NCI-H2196 treated with DMSO at 0.1 percent for 48 hours (cell line): ENCODE data around the gene KDM6B.
A peak's percentile ranks its signal among the peaks of the same experiment; 100 is the strongest.

Experiments used
- DNase-seq: peaks from one replicate; lab custom pipeline; 2025; ENCODE audit not compliant: unreplicated experiment; lab: John Stamatoyannopoulos, UW

KDM6B gene

DNA sequence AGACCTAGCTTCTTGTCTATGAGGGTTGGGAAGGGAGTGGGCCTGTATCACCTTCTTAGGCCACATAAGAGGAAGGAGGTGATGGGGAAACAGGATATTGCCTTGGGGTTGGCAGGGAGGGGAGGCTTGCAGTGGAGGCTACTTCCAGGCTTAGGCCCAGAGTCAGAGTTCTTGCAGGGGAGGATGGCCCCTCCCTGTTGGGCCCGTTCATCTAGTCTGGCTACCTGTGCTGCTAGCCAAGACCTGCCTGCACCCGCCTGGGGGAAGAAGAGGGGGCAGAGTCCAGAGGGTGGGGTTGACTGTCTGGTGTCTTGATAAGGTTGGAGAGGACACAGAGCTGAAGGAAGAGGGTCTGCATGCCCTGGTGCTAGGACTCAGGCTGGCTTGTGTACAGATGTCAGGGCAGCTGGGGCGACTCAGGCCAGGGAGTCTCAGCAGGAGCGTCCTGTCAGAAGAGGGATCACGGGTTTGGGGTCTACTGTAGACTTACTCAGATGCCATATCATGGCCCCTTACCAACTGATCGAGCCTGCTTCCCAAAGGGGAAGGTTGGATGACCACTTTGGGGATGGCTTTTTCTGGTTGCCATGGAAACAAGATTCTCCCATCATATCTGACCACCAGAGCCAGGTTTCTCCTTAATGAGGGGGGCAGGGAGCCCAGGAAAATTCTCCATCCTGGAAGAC is 5.3 kb downstream of the KDM6B start:
- no peak for DNase-seq

DNA sequence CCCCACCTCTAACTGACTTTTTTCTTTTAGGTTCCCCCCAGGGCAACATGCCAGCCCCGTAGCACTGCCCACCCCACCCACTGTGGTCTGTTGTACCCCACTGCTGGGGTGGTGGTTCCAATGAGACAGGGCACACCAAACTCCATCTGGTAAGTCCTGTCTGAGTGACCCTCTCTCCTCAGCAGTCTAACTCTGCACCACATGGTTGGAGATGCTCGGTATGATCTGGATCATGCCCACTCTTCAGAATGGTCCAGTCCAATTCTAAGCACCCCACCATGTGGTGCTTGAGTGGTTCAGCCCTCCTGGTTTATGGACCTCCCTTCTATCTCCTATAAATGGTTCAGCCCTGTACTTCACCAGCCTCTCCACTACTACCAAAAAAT is 5.9 kb downstream of the KDM6B start:
- no peak for DNase-seq

- no peak for DNase-seq
Observed at GRCh38 chr17:7840441-7840840, 6.4 kb downstream of the KDM6B start.

DNA sequence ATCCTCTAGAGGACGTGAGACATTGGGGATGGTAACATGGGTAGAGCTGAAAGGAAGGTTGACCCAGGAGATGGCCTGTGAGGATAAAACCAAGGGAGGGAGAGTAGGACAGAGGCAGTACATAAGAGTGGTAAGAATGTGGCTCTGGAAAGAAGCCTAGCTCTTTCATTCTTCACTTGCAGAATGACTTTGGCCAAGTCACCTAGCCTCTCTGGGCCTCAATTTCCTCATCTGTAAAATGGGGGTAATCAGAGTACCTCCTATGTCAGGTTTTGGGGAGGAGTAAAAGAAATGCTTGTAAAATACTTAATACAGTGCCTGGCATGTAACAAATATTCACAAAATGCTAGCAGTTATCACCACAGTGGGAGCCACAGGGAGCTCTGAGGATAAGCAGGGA is 6.9 kb downstream of the KDM6B start:
- DNase-seq, result no peak

DNA sequence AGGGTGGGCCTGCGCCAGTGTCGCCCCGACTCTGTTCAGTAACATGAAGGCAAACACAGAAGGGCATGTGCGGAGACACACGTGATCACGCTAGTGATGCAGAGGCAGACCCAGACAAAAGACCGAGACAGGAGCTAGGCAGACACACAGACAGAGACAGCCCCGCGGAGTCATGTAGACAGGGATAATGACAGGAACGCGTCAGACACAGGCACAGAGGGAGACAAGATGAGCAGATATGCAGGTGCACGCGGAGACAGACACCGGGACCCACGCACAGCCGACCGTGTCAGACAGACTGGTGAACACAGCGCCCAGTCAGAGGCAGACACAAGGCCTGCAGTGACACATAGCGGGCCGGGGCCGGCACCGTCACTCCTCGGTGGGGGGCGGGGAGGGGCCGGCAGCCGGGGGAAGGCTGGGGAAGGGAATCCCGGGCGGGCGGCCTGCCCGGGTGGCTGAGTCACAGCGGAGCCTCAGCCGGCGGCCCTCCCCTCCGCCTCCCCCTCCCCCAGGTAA is 7.4 kb downstream of the KDM6B start:
- no peak for DNase-seq

GRCh38 chr17:7841915-7842379 is 7.9 kb downstream of the KDM6B start:
- DNase-seq, result peak; percentile 69

GRCh38 chr17:7842380-7843256 is 8.6 kb downstream of the KDM6B start:
- DNase-seq, result no peak

DNA sequence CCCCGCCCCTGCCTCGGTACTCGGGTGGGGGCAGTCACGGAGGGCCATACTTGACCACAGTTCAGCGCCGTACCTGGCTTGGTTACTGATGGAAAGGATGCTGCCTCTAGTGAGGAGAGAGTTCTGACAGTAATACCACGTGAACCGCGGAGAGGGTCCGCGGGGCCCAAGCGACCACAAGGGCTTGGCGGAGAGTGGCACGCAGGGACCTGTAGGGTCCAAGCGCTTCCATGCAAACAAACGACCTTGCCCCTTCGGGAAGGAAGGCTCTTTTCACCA is 9.2 kb downstream of the KDM6B start:
- DNase-seq, result no peak

DNA sequence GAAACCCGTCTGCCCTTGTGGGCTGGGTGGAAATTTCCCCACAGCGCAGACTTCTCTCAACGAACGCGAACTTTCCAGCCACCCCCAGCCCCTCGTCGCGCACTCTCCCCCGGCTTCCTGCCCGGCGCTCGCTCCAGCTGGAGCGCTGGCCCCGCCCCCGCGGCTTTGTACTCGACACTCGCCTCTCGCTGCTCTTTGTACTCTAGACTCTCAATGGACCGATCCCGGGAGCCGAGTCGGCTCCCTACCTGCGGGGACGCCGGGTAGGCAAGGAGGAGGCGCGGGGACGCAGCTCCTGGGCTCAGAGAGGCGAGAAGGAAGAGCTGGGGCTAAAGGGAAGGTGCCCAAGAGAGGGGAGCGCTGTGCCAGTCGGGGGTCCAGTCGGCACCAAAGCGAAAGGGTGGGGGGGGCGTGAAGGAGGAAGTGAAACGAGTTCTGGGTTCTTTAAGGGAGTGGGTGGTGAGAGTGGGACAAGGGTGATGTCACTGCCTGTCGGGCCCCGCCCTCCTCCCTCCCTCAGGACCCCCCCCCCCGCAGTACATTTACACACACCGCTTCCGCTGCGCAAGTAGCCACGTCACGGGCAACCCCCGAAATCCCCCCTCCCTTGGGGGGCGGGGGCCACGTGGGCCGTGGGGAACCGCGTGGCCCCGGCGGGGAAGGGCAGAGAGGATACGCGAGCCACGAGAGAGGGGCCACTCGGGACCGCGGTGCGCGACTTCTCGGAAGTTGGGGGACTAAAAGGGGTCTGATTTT is 9.7 kb downstream of the KDM6B start:
- peak; percentile 37 for DNase-seq

DNA sequence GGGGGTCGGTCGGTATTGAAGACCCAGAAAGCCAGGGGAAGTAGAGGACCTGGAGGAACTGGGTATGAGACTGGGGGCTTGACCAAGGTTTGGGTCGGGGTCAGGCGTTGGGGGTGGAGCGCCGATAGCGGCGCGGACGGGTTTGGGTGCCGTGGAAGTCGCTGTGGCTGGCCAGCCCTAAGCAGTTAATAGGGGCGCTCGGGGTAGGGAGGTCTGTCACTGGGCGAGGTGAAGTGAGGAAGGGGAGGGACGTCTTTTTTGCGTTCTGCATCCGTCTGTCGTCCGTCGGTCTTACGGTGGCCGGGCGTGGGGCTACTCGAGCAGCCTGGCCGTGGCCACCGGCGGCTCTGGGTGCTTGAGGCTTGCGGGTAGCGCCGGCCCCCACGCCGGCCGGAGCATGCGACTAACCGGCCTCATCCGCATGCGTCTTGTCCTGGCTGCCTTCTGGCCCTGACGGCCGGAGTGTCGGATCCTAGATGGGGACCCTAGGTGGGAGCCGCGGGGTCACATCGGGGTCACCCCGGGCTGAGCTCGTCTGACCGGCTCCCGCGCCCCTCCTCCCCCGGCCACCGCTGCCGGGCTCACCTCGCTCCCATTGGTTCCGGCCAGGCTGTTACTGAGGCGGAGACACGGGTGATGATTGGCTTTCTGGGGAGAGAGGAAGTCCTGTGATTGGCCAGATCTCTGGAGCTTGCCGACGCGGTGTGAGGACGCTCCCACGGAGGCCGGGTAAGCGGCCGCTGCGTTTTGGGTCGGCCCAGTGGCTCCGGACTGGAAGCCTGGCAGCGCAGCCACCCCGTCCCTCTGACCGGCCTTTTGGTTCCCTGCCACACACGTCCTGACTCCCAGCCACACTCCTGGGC is 10.5 kb downstream of the KDM6B start:
- peak; percentile 70 for DNase-seq

DNA sequence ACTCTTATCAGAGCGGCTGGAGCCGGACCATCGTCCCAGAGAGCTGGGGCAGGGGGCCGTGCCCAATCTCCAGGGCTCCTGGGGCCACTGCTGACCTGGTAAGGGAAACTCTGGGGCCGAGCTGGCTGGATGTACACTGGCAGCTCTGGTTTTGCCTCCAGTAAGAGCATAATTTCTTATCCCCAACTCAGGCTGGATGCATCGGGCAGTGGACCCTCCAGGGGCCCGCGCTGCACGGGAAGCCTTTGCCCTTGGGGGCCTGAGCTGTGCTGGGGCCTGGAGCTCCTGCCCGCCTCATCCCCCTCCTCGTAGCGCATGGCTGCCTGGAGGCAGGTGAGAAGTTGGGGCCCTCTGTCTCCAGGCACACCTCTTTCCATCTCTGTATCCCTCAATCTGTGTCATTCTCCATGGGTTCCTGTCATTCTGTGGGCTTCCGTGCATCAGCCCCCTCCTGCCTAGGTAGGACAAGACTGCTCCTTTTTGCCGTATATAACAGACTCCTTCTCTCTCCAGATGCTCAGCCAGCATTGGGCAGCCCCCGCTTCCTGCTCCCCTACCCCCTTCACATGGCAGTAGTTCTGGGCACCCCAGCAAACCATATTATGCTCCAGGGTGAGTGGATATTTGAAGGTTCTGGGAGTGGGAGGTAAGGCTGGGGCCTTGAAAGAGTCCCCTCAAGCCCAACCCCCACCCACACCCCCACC is 11.5 kb downstream of the KDM6B start:
- DNase-seq, result no peak

DNA sequence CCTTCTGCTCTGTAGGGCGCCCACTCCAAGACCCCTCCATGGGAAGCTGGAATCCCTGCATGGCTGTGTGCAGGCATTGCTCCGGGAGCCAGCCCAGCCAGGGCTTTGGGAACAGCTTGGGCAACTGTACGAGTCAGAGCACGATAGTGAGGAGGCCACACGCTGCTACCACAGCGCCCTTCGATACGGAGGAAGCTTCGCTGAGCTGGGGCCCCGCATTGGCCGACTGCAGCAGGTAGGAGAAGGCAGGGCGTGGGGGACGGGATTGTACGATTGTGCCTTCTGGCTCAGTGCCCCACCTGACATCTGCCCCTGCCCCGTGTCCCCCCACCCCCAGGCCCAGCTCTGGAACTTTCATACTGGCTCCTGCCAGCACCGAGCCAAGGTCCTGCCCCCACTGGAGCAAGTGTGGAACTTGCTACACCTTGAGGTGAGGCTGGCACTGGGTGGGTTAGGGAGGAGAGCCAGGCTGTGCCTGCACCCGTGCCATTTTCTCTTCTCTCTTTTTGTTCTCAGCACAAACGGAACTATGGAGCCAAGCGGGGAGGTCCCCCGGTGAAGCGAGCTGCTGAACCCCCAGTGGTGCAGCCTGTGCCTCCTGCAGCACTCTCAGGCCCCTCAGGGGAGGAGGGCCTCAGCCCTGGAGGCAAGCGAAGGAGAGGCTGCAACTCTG is 12.2 kb downstream of the KDM6B start:
- no peak for DNase-seq

- DNase-seq, result no peak
Observed at GRCh38 chr17:7846765-7847661, 13.0 kb downstream of the KDM6B start.

DNA sequence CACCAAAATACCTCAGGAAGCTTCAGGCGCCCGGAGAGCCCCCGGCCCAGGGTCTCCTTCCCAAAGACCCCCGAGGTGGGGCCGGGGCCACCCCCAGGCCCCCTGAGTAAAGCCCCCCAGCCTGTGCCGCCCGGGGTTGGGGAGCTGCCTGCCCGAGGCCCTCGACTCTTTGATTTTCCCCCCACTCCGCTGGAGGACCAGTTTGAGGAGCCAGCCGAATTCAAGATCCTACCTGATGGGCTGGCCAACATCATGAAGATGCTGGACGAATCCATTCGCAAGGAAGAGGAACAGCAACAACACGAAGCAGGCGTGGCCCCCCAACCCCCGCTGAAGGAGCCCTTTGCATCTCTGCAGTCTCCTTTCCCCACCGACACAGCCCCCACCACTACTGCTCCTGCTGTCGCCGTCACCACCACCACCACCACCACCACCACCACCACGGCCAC is 14.1 kb downstream of the KDM6B start:
- DNase-seq, result no peak

DNA sequence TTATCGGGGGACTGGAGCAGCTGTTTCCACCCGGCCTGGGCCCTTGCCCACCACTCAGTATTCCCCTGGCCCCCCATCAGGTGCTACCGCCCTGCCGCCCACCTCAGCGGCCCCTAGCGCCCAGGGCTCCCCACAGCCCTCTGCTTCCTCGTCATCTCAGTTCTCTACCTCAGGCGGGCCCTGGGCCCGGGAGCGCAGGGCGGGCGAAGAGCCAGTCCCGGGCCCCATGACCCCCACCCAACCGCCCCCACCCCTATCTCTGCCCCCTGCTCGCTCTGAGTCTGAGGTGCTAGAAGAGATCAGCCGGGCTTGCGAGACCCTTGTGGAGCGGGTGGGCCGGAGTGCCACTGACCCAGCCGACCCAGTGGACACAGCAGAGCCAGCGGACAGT is 14.7 kb downstream of the KDM6B start:
- no peak for DNase-seq

- no peak for DNase-seq
Observed at GRCh38 chr17:7849130-7849750, 15.2 kb downstream of the KDM6B start.

- DNase-seq, result no peak
Observed at GRCh38 chr17:7849751-7850504, 15.9 kb downstream of the KDM6B start.
